Right atrium auricular region (tissue), 2 donors: Measurements from ENCODE around the gene CDC42EP5. TPM values are rescaled to one million over a fixed set of nuclear protein-coding genes. Genes with fewer than 3 reads are reported as not detected.

Source experiments
- DNase-seq: peaks from one replicate; pipeline ENCODE4 v3.0.0-alpha.2; 2019; ENCODE audit warnings: low spot score
- H3K27ac ChIP-seq, 2 donors: fragments of 200-600 bp; sonication (generic); 1 replicate in 1 of 2; 2 replicates in 1 of 2; pipeline ENCODE4 v1.5.1; 2016 to 2019
- H3K27me3 ChIP-seq, 2 donors: fragments of 200-600 bp; sonication (generic); one replicate each; pipeline versions ENCODE4 v1.5.1 to v1.6.0; 2017 to 2019
- H3K36me3 ChIP-seq: fragments of 200-600 bp; sonication (generic); one replicate; pipeline ENCODE4 v1.5.1; 2016
- H3K4me1 ChIP-seq, 2 donors: fragments of 200-600 bp; sonication (generic); one replicate each; pipeline versions ENCODE4 v1.5.1 to v1.6.0; 2017 to 2019
- H3K4me3 ChIP-seq, 2 donors: fragments of 200-600 bp; sonication (generic); 1 replicate in 1 of 2; 2 replicates in 1 of 2; pipeline ENCODE4 v1.5.1; 2017 to 2019; ENCODE audit warnings: mild to moderate bottlenecking in 1 of 2, moderate library complexity in 1 of 2
- H3K9me3 ChIP-seq, 2 donors: fragments of 200-600 bp; sonication (generic); one replicate each; pipeline ENCODE4 v1.5.1; 2019
- CTCF ChIP-seq, 2 donors: fragments of 200-600 bp; sonication (generic); IDR thresholded peaks; one replicate each; pipeline ENCODE4 v1.5.1; 2019; ENCODE audit warnings: antibody characterized with exemption in 2 of 2
- total RNA-seq, 2 donors: library from RNA; depleted of rRNA; stranded (reverse); fragments of >200 nt; gene quantifications; one replicate each; pipeline ENCODE4 v1.1.0, GENCODE V29; 2016

The CDC42EP5 gene
- total RNA-seq, 2 donors from 2014 or later, result 11.4 to 15.2 TPM

- peak in 1 of 2 donors; percentile 64 for TF ChIP-seq CTCF (IDR thresholded peaks at IDR 0.05)
- no peak for DNase-seq
- no peak overlapping the region for H3K27ac ChIP-seq
- no peak overlapping the region for H3K4me3 ChIP-seq
- peaks cover 0 to 2% of the 10 kb centered on the region in 2 donors for H3K4me1 ChIP-seq
- H3K9me3 ChIP-seq, result no peaks in the 10 kb centered on the region
- H3K36me3 ChIP-seq, result no peaks in the 10 kb centered on the region
- H3K27me3 ChIP-seq, result no peaks in the 10 kb centered on the region
Measured at GRCh38 chr19:54478677-54479266, 5.7 kb upstream of the CDC42EP5 start.

- Histone ChIP-seq H3K4me1 (peaks cover 0 to 13% of the 10 kb centered on the region in 2 donors), H3K9me3 (no peaks in the 10 kb centered on the region), H3K4me3 (no peak overlapping the region), H3K27ac (no peak overlapping the region), H3K27me3 (no peaks in the 10 kb centered on the region), H3K36me3 (no peaks in the 10 kb centered on the region)
- no peak for DNase-seq
- TF ChIP-seq CTCF (IDR thresholded peaks at IDR 0.05), result no peak
Measured at GRCh38 chr19:54477650-54478049, 4.6 kb upstream of the CDC42EP5 start.

GRCh38 chr19:54475706-54476105, 2.6 kb upstream of the CDC42EP5 start:
- no peak for TF ChIP-seq CTCF (IDR thresholded peaks at IDR 0.05)
- Histone ChIP-seq H3K4me3 (no peak overlapping the region), H3K27ac (no peak overlapping the region), H3K9me3 (no peaks in the 10 kb centered on the region), H3K4me1 (peaks cover 0 to 23% of the 10 kb centered on the region in 2 donors), H3K27me3 (no peaks in the 10 kb centered on the region), H3K36me3 (no peaks in the 10 kb centered on the region)
- no peak for DNase-seq

- no peaks in the 10 kb centered on the region for H3K9me3 ChIP-seq
- DNase-seq, result no peak
- H3K4me3 ChIP-seq, result no peak overlapping the region
- H3K27me3 ChIP-seq, result no peaks in the 10 kb centered on the region
- H3K4me1 ChIP-seq, result peaks cover 0 to 36% of the 10 kb centered on the region in 2 donors
- TF ChIP-seq CTCF (IDR thresholded peaks at IDR 0.05), result no peak
- H3K36me3 ChIP-seq, result no peaks in the 10 kb centered on the region
- H3K27ac ChIP-seq, result peak overlapping the region; percentile 74 to 81
Measured at GRCh38 chr19:54473892-54474372, 836 bp upstream of the CDC42EP5 start.

- peak overlapping the region; percentile 76 to 85 for H3K27ac ChIP-seq
- H3K9me3 ChIP-seq, result no peaks in the 10 kb centered on the region
- DNase-seq, result no peak
- no peaks in the 10 kb centered on the region for H3K36me3 ChIP-seq
- TF ChIP-seq CTCF (IDR thresholded peaks at IDR 0.05), result no peak
- peaks cover 0 to 36% of the 10 kb centered on the region in 2 donors for H3K4me1 ChIP-seq
- no peaks in the 10 kb centered on the region for H3K27me3 ChIP-seq
- peak overlapping the region; percentile 43 to 54 for H3K4me3 ChIP-seq
Measured at GRCh38 chr19:54470991-54471782, 1.9 kb downstream of the CDC42EP5 start.
